ENCODE data around the gene IRGC. TPM values are rescaled to one million over a fixed set of nuclear protein-coding genes. Genes with fewer than 3 reads are reported as not detected.
A peak's percentile ranks its signal among the peaks of the same experiment; 100 is the strongest.

Gene IRGC
- total and polyA plus RNA-seq, 9 of the 15 experiments (the other 6 are each of a cell fraction or from before 2014, with no cell fraction given), result not detected

GRCh38 chr19:43682824-43683661 is 32.8 kb upstream of the IRGC start (continued):
- TF ChIP-seq ZNF766 (CRISPR knock-in tag; conservative IDR thresholded peaks at IDR 0.05) (0 out of 2 replicates have a peak, but pooled peaks have one; percentile 16), EP400 (IDR thresholded peaks at IDR 0.05) (no peak), EHMT2 (IDR thresholded peaks at IDR 0.05) (no peak), STAG1 (CRISPR knock-in tag; IDR thresholded peaks at IDR 0.05; ENCODE audit: borderline replicate concordance) (no peak), ZNF830 (CRISPR knock-in tag; IDR thresholded peaks at IDR 0.05) (no peak), POLR2H (tag; IDR thresholded peaks at IDR 0.05; ENCODE audit: low read depth) (no peak), E2F1 (CRISPR knock-in tag; IDR thresholded peaks at IDR 0.05) (no peak), ZNF318 (IDR thresholded peaks at IDR 0.05; ENCODE audit: borderline replicate concordance in 1 of 2, low read depth in 1 of 2) (no peak), ATF1 (CRISPR knock-in tag; IDR thresholded peaks at IDR 0.05) (no peak), ATF1 (tag; IDR thresholded peaks at IDR 0.05) (peak; percentile 60), CBX8 (IDR thresholded peaks at IDR 0.05; ENCODE audit: borderline replicate concordance, extremely low read depth, low read depth, low read length, poor library complexity, severe bottlenecking) (no peak), MAFK (IDR thresholded peaks at IDR 0.05; ENCODE audit: low read length) (peak; percentile 70), TRIM24 (IDR thresholded peaks at IDR 0.05) (no peak), NFRKB (IDR thresholded peaks at IDR 0.05; ENCODE audit: low read depth) (no peak), CREM (IDR thresholded peaks at IDR 0.05; ENCODE audit: low read depth) (peak; percentile 3; the same call in 1 of the 2 replicates), TFAM (CRISPR knock-in tag; conservative IDR thresholded peaks at IDR 0.05) (no peak)
- TF ChIP-seq, protein P1, sequence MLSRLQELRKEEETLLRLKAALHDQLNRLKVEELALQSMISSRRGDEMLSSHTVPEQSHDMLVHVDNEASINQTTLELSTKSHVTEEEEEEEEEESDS (CRISPR knock-in tag; IDR thresholded peaks at IDR 0.05), result no peak
- TF ChIP-seq, protein P2, sequence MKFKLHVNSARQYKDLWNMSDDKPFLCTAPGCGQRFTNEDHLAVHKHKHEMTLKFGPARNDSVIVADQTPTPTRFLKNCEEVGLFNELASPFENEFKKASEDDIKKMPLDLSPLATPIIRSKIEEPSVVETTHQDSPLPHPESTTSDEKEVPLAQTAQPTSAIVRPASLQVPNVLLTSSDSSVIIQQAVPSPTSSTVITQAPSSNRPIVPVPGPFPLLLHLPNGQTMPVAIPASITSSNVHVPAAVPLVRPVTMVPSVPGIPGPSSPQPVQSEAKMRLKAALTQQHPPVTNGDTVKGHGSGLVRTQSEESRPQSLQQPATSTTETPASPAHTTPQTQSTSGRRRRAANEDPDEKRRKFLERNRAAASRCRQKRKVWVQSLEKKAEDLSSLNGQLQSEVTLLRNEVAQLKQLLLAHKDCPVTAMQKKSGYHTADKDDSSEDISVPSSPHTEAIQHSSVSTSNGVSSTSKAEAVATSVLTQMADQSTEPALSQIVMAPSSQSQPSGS (CRISPR knock-in tag; IDR thresholded peaks at IDR 0.05), result no peak

Measured in K562 (cell line).